Measurements from ENCODE around the gene ADORA2A.

The ADORA2A gene

DNA sequence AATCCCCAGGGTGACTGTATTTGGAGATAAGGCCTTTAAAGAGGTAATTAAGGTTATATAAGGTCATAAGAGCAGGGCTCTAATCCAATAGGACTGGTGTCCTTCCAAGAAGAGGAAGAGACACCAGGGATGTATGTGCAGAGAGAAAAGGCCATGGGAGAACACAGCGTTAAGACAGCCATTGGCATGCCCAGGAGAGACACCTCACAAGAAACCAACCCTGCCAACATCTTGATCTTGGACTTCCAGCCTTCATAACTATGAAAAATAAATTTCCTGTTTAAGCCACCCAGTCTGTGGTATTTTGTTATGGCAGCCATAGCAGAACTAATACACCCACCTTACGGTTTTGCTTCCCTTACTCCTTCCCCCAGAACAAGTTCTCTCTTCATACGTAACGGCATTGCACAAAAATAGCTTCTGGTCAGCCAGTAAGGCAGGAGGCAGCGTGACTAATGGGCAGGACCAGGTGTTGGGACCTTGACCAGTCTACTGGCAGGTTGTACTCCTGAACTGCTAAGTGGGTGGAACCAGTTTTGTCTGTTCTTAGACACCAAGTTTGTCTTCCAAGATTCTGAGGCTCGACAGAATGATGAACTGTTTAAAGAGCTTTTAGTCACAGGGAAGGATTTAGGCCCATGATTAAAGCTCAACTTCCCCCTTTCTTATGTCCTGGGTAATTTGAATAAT is 35.8 kb downstream of the ADORA2A start:
- no peak for DNase-seq (ENCODE audit: extremely low spot score)
- ChIA-PET CTCF (interaction anchor here (1.0 to 1.9 kb wide), 3 partner anchors 39 to 66 kb away, joined by 3 to 6 read pairs (median 3); no protein-coding TSS in a partner anchor), POLR2A (interaction anchor here (0.5 to 0.7 kb wide), 2 partner anchors 35 to 191 kb away, joined by 3 read pairs; no protein-coding TSS in a partner anchor)
- no peak for TF ChIP-seq CTCF (IDR thresholded peaks at IDR 0.05; ENCODE audit: control extremely low read depth, extremely low read depth, low read depth, missing control alignments)

GRCh38 chr22:24465566-24465965 is 38.2 kb downstream of the ADORA2A start:
- ChIA-PET CTCF (interaction anchor here (0.9 to 1.9 kb wide), 6 partner anchors 9 to 56 kb away, joined by 3 to 7 read pairs (median 4); no protein-coding TSS in a partner anchor), POLR2A (no interaction called here)
- DNase-seq (ENCODE audit: extremely low spot score), result no peak
- TF ChIP-seq CTCF (IDR thresholded peaks at IDR 0.05; ENCODE audit: control extremely low read depth, extremely low read depth, low read depth, missing control alignments), result no peak

DNA sequence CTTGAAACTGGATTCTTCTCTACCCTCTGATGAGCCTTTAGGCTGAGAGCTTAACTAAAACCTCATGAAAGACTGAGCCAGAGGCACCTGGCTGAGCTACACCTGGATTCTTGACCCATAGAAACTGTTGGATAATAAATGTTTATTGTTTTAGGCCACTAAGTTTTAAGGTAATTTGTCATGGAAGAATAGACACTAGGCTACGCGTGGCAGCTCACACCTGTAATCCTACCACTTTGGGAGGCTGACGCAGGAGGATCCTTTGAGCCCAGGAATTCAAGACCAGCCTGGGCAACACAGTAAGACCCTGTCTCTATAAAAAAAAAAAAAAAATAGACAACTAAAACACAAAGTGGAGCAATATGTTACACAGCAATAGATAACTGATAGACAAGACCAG is 38.6 kb downstream of the ADORA2A start:
- no peak for TF ChIP-seq CTCF (IDR thresholded peaks at IDR 0.05; ENCODE audit: control extremely low read depth, extremely low read depth, low read depth, missing control alignments)
- CTCF ChIA-PET, result interaction anchor here (0.9 to 3.2 kb wide), 8 partner anchors 9 to 56 kb away, joined by 3 to 13 read pairs (median 4); no protein-coding TSS in a partner anchor
- POLR2A ChIA-PET, result no interaction called here
- no peak for DNase-seq (ENCODE audit: extremely low spot score)

GRCh38 chr22:24466716-24467328 is 39.4 kb downstream of the ADORA2A start:
- no peak for DNase-seq (ENCODE audit: extremely low spot score)
- ChIA-PET POLR2A (no interaction called here), CTCF (interaction anchor here (1.0 to 3.2 kb wide), 5 partner anchors 8 to 37 kb away, joined by 3 to 13 read pairs (median 5); no protein-coding TSS in a partner anchor)
- no peak for TF ChIP-seq CTCF (IDR thresholded peaks at IDR 0.05; ENCODE audit: control extremely low read depth, extremely low read depth, low read depth, missing control alignments)

GRCh38 chr22:24467340-24467739 is 39.9 kb downstream of the ADORA2A start:
- TF ChIP-seq CTCF (IDR thresholded peaks at IDR 0.05; ENCODE audit: control extremely low read depth, extremely low read depth, low read depth, missing control alignments), result no peak
- CTCF ChIA-PET, result interaction anchor here (0.9 to 3.2 kb wide), 4 partner anchors 8 to 54 kb away, joined by 4 to 13 read pairs (median 4); no protein-coding TSS in a partner anchor
- POLR2A ChIA-PET, result no interaction called here
- no peak for DNase-seq (ENCODE audit: extremely low spot score)

DNA sequence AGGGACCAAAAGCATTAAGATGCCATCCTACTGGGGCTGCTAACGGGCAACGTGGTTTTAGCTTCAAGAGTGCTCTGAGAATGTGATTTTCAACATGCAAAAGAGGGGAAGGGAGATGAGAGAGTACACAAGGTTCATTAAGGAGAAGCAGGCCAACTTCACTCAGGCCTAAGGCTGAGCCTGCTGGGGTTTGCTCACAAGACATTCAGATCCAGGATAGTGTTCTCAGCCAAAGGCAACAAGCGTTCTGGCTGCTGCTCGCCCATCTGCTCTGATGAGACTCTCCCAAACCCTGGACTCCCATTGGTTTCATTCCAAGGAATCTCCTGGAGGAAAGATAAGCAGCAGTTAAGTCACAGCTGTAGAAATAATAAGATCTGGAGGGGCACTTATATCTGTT is 44.2 kb downstream of the ADORA2A start:
- ChIA-PET POLR2A (no interaction called here), CTCF (interaction anchor here (0.7 to 2.0 kb wide), 5 partner anchors 10 to 73 kb away, joined by 3 to 6 read pairs (median 5); no protein-coding TSS in a partner anchor)
- no peak for TF ChIP-seq CTCF (IDR thresholded peaks at IDR 0.05; ENCODE audit: control extremely low read depth, extremely low read depth, low read depth, missing control alignments)
- no peak for DNase-seq (ENCODE audit: extremely low spot score)
